GM18858 (cell line): ENCODE results near the gene MACF1.
"Not testable (repeated sequence)": the region's sequence is repeated elsewhere in the genome, so short reads cannot be mapped to it uniquely, and the experiment has no call there.

Experiments
- ATAC-seq: cut with Tn5 transposase; IDR thresholded peaks from one replicate; pipeline ENCODE4 v1.9.1; 2021; ENCODE audit not compliant: unreplicated experiment

The MACF1 gene

DNA sequence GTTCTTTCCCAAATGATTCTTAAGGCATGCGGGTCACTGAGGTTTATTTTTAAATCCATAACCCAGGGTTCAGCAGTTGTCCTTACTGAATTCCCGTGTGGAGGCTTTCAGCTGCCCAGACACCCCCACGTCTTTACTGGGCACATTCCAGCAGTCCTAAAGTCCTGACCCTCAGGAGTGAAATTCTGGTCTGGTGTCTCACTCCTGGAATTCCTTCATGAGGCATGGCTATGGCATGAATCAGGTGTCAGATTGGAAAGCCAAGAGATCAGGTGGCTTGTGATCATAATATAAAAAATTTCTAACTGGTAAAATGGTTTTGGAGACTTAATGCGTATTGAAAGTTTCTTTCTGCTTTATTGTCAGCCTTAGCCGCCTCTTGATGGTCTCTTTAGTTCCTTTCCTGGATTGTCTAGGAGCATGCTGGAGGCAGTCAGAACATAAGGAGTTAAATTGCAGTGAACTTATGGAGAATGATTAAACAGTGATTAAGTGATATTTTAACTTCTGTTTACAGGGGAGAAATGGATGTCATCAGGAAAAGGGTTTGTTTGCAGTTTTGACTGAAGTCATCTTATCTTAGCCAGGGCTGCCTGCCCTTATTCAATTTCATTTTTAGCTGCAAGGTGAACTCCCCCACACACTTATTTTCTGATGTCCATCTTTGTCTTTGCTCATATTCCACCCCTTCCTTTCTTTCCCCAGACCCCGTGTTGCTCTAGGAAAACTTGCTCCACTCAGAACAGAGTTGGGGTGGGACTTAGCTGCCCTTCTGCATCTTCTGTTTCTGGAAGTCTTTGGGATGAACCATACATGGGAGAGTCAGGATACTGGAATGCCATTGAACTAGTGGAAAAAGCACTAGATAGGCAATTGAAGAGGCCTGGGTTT is 25.7 kb upstream of the MACF1 start:
- no peak for ATAC-seq

DNA sequence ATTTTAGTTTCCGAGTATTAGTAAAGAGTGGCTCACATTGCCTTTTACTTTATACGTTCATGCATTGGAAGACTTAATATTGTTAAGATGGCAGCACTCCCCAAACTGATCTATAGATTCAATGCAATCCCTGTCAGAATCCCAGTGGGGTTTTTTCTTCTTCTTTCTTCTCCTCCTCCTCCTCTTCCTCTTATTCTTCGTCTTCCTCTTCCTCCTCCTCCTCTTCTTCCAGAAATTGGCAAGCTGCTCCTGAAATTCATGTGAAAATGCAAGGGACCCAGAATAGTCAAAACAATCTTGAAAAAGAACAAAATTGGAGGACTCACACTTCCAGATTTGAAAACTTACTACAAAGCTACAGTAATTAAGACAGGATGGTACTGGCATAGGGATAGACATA is 23.2 kb upstream of the MACF1 start:
- ATAC-seq, result no peak

DNA sequence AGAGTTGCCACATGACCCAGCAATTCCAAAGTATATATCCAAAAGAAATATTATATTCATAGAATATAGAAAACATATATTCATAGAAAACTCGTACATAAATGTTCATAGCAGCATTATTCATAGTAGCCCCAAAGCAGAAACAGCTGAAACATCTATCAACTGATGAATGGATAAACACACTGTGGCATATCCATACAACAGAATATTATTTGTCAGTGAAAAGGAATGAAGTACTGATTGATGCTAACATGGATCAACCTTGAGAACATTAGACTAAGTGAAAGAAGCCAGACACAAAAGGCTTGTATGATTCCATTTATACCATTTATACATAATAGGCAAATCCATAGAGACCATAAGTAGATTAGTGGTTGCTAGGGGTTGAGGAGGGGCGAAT is 21.7 kb upstream of the MACF1 start:
- ATAC-seq, result no peak

DNA sequence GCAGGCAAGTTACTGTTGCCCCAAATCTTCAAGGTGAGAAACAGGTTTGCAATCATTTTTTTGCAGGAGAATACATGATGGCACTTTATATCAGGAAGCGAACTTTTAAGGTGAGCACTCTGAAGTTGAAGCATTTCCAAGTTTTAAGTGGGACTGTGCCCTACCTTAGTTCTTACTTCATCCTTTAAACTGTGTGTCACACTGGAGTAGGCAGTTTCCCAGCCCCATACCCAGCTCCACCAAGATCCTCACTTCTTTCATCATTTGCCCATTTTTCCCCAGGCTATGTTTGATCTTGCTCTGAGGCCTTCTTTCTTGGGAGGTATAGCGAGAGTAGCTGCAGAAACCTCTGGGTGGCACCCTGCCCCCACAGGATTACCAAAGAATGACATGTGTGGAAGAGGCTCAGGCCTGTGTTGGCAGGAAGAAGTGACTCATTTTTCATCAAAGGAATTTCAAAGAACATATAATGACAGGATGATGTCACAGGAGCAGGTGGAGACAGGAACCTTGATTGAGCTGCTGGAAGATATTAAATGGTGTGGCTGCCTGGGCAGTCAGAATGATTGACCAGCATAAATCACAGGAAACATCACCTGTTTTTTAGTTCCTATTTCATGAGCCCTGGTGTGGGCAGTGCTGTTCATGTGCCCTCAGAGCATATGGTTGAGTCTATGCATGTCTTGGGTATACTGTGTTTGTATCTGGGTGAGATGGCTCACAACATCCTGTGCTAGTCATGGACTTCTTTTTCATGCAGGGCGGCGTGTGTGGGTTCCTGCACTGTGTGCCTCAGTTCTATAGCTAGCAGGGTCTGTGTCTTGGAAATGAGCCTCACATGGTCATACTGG is 20.8 kb upstream of the MACF1 start:
- no peak for ATAC-seq

DNA sequence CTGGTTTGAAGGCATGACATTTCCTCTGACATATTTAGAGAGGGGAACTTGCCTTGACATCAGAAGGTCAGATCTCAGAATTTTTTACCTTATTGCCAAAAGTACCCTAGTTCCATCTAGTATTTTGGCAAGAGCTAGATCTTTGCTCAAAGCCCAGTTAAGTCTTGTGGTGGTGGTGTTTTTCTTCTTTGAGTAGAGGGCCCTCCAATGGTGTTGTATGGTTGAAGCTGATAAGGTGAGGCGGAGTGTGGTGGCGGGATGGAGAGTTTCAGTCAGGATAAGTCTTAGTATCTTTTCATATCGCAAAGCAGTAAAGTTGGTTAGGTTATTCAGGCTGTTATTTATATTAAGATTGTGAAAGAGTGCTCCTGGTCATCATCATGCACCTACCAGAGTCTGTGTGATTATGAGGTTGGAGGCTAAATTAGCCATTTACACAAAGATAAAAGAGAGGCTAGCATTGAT is 20.1 kb upstream of the MACF1 start:
- no peak for ATAC-seq

DNA sequence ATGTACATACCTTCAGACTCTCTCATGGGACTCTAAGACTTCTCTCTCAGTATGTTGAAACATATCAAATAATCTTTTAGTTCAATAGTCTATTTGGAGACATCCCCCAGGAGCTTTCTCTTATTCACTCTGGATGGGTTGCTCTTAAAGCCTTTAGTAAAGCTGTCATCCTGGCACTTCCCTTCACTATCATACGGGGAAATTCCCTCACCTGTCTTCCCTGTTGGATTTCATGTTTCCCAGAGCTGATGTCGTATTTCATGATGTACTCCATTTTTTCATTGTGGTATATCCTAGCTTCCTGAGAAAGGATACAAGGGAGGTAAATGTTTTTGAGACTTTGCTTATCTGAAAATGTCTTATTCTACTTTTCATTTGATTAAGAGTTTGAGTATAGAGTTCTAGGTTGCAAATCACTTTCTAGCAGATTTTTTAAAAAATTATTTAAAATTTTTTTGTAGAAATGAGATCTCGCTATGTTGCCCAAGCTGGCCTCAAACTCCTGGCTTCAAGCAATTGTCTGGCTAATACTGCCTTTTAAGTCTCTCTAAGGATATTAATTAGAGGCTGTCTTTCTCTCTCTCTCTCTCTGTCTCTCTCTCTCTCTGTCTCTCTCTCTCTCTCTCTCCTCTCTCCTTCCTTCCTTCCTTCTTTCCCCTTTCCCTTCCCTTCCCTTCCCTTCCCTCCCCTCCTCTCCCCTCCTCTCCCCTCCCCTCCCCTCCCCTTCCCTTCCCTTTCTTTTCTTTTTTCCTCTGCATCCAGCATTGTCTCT is 17.0 kb upstream of the MACF1 start:
- no peak for ATAC-seq

DNA sequence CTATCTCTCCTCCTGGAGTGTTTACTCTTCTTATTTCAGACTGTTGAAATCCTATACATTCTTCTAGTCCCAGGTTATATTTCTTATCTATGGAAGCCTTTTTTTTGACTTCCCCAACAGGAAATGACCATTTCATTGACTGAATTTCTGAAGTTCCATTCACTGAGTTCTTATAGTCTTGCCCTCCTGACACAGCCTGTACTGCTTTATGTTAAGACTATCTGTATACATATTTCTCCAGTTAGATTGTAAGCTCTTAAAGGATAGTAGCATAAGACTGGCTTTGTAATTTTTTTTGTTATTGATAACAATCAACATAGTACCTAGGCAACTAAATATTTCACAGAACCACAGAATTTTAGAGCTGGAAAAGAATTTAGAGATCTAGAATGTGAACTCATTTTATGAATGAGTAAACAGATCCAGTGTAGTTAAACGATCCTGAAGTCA is 14.9 kb upstream of the MACF1 start:
- ATAC-seq, result no peak

DNA sequence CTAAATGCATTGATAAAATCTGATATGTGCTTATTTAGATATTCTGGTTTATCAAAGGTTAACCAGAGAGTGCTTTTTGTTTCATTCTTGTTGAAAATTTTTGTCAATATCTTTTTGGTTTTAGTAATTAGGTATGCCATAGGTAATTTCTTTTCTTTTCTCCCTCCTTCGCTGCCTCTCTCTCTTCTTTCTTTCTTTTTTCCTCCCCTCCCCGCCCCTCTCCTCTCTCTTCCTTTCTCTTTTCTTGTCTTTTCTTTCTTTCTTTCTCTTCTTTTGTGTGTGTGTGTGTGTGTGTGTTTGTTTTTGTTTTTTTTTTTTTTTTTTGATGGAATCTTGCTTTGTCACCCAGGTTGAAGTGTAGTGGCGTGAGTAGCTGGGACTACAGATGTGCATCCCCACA is 14.4 kb upstream of the MACF1 start:
- no peak for ATAC-seq

DNA sequence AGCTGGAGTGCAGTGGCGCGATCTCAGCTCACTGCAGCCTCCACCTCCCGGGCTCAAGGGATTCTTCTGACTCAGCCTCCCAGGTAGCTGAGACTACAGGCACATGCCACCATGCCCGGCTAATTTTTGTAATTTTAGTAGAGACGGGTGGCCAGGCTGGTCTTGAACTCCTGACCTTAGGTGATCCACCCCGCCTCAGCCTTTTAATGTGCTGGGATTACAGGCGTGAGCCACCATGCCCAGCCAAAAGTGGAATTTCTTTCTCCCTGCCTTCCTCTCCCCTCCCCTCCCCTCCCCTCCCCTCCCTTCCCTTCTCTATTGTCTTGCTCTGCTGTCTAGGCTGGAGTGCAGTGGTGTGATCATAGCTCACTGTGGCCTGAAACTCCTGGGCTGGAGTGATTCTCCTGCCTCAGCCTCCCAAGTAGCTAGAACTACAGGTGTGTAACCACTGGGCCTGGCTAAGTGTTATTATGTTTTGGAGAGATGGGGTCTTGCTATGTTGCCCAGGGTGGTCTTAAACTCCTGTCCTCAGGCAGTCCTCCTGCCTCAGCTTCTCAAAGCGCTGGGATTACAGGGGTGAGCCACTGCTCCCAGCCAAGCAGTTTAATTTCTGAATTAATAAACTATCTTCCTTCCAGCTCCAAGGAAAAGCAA is 10.0 kb upstream of the MACF1 start:
- no peak for ATAC-seq

DNA sequence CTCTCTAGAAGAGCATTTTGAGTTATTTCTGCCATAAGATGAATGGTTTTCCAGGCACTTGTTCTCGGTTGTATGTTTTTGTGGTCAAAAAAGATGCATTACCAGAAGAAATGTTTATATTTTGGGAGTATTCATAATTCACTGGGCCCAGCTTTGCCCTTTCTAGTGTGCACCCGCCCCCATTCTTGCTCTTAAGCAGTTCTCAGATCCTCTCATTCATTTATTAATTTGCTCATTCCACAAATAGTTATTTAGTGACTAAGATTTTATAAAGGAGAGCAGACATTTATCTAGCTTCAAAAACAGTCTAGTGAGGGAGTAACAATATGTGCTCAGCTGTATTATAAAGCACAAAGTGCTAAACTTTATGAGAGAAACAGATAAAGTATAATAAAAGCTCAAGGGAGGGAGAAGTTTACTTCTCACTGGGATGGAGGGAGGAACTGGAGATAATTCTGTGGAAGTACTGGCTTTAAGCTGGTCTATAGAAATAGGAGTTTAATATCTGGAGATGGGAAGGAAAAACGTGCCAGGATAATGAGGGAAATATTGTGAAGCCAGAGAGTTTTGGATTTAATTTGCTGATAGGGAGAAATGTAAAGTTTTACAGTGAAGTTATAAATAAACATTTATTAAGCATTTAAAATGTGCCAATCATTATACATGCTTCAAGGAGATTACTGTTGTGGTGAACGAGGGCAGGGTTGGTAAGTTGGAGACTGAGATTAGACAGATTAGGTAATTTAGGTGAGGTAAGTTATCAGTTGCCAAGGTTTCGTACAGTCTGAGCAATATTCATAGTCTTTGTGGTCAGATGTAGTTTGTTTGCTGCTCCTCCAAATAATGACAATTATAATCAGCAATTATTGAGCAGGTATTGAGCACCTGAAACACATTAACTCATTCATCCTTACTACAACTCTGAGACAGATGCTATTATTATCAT is 9.1 kb upstream of the MACF1 start:
- no peak for ATAC-seq

DNA sequence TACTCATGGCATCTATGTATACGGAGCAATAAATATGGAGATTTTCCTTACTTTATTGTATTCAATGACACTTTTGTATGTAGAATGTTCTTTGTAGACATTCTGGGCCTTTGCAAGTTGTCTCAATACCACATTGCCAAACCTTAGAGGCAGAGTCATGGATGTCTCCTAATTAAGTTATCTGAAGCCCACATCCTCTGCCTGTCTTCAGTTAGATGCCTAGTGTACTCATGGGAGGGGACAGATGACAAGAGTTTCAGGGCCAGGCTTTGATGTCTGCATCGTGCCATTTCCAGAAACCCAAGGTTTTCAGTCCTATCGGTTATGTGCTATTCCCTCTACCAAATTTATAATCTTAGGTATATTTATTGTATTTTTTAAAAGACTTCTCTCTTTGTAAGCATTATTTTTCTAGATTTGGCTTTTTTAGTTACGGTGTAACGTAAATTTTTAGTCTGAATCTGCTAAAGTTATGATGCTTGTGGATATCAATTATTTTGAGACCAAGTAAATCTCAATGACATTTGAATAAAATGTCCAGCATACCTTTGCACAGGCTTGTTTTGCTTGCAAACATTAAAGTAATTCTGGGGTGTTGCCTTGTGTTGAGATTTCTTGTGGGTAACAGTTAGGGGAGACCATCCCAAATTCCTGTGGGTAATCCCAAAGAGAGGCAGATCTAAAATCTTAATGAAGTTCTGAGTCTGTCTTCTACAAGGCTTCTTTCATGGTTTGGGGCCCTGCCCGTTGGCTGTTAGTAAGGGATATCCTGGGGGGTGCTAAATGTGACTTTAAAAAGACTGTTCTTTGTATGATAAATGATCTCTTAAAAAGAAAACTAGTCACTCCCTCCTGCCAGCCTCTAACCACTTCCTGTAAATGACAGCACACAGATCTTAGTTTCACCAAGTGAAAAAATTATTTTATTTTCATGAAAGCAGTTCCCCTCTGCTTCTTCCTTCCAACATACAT is 8.0 kb upstream of the MACF1 start:
- ATAC-seq, result no peak

DNA sequence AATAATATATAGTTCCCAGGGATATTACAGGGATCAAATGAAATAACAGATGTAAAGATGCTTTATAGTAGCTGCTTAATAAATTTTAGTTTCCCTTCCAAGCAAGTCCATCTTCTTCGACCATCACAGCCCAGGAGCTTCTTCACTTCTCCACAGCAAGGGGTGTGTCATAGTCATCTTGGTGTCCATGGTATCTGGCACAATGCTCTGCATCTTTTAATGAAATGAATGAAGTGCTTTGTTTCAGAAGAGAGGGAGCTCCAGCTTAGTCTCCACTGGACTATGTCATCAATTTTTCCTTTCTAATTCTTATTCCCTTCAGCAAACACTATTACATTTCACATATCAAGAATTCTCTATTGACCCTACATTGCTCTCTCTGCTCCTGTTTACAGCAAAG is 4.9 kb upstream of the MACF1 start:
- no peak for ATAC-seq

DNA sequence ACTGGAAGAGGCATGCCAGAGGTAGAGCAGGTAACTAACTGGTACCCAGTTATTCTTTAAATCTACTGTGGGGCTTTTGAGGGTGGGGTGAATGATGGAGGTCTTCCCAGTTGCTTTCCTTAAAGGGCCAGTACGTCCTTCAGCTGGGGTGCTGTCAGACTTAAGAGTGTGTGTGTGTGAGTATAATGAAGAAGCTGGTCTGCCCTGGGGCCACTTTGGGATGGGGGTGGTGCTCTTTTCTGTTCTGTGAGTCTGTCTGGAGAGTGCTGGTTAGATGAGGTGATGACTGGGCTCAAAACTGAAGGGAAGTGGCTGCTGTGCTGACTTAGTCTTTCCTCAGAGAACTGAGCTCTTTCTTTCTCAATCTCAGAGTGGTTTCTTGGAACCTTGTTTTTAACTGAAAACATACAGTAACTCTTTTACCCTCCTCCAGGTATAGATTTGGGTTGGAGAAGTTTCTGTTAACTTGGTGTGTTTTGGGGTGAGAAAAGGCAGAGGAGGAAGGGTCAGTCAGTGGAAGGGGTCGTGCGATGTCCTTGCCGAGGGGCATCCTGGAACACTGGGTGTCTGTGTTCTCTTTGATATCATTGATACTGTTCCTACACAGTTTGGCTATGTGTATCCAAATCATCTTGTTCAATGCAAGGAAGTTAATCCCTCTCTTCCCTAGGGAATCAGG is 746 bp downstream of the MACF1 start:
- no peak for ATAC-seq

DNA sequence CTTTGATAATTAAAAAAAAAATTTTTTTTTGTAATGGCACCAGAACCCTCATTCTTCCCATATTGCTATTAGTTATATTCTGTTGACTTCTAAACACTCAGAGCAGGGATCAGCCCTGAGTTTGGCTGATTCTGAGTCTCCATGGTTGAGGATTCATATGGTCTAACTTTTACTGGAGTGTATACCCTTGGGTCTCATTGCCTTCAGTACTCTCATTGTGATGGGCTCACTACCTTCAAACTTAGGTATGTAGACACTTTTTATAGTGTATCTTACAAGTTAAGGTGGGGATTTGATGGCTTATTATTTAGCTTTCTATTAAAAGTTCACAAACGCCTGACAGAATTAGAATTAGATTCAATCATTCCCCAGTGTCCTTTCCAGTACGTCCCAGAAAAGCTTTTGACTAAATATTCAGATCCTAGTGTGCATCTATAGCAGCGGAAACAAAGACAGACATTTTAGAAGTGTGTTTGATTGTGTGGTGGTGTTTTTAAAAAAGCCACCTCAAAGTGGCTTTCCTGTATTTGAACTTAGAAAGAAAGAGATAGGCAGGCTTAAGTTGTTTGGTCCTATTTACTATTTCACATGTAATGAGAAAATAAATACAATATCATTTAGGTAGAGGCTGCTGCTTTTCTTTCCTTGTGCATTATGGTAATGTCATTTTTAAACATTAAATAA is 1.4 kb downstream of the MACF1 start:
- no peak for ATAC-seq

DNA sequence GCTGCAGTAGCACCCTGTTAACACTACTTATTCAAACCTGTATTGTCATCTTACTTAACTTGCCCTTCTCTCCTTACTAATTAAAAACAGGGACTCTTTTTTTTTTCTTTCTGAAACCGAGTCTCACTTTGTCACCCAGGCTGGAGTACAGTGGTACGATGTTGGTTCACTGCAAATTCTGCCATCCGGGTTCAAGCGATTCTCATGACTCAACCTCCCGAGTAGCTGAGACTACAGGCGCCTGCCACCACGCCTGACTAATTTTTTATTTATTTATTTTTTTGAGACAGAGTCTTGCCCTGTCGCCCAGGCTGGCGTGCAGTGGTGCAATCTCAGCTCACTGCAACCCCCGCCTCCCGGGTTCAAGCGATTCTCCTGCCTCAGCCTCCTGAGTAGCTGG is 3.9 kb downstream of the MACF1 start:
- ATAC-seq, result not testable (repeated sequence)

DNA sequence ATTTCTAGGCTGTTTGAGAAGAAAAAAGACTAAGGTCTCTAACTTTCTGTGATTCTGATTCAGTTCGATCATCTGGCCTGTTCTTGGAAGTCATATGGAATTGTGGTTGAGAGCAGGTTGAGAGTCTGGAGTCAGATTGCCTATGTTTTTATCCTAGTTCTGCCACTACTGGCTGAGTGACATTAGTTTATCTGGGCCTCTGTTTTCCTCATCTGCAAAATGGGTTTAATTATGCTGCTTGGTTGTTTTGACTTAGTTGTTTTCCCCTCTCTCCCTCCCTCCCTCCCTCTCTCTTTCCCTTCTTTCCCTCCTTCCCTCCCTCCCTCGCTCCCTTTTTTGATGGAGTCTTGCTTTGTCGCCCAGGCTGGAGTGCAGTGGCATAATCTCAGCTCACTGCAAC is 6.2 kb downstream of the MACF1 start:
- no peak for ATAC-seq

DNA sequence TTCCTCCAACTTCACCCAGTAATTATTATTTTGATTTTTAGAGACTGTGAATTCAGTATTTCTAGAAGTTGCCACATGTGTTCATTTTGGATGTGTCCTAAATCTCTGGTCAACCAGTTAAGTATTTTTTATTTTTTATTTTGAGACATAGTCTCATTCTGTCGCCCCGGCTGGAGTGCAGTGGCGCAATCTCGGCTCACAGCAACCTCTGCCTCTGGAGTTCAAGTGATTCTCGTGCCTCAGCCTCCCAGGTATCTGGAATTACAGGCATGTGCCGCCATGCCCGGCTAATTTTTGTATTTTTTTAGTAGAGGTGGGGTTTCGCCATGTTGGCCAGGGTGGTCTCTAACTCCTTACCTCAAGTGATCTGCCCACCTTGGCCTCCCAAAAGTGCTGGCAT is 8.0 kb downstream of the MACF1 start:
- ATAC-seq, result no peak
